Measurements from ENCODE around the gene EPG5. TPM values are rescaled to one million over a fixed set of nuclear protein-coding genes. Genes with fewer than 3 reads are reported as not detected.
"Not testable (repeated sequence)": the region's sequence is repeated elsewhere in the genome, so short reads cannot be mapped to it uniquely, and the experiment has no call there.

EPG5 gene
- total RNA-seq, 1 donor from 2014 or later, result 23.3 TPM

DNA sequence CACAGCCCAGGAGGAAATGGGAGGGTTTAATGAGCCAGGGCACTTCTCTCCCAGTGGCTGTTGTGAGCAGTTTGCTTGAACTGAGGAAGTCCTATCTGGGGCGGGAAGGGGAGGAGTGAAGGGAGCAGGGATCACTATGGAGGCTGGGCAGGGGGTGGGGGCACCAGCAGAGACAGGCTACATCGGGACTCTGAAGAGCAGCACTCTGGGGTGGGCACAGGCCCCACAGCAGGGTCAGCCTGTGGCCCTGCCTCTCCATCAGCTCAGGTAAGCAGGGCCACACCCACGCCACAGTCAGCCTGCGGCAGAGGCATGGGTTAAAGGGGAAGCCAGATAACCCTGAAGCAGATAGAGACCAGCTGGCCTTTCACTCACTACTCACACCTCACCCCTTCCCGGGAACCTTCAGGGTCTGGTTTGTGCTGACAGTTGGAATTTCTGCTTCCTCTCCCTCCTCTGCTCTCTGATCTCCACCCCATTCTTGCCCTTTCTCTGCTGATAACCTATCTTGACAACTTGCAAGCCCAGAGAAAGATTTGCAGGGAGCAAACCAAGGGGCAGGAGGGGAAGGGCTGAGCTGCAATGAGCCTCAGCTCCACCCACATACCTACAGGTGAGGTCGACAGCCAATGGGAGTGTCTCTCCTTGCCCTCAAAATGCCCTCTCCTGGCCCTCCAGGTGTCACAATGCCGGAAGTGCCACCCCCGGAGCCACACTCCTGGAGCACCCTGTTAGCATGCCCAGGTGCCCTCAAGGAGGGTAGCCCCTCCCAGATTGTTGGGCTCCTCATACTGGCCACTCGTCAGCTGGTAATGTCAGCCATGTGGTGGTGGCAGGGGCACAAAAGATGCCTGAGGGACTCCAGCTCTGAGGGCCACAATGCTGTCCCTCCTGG, 138.0 kb downstream of the EPG5 start:
- Mint-ChIP-seq H3K36me3 (ENCODE audit: low read depth) (no peaks in the 10 kb centered on the region), H3K4me1 (ENCODE audit: low read depth) (peaks cover 24% of the 10 kb centered on the region), H3K9me3 (ENCODE audit: low read depth) (no peaks in the 10 kb centered on the region), H3K27me3 (ENCODE audit: low read depth) (no peaks in the 10 kb centered on the region), H3K4me3 (ENCODE audit: unreplicated experiment) (no peak overlapping the region), H3K27ac (ENCODE audit: unreplicated experiment) (no peak overlapping the region)
- TF ChIP-seq, protein P1, sequence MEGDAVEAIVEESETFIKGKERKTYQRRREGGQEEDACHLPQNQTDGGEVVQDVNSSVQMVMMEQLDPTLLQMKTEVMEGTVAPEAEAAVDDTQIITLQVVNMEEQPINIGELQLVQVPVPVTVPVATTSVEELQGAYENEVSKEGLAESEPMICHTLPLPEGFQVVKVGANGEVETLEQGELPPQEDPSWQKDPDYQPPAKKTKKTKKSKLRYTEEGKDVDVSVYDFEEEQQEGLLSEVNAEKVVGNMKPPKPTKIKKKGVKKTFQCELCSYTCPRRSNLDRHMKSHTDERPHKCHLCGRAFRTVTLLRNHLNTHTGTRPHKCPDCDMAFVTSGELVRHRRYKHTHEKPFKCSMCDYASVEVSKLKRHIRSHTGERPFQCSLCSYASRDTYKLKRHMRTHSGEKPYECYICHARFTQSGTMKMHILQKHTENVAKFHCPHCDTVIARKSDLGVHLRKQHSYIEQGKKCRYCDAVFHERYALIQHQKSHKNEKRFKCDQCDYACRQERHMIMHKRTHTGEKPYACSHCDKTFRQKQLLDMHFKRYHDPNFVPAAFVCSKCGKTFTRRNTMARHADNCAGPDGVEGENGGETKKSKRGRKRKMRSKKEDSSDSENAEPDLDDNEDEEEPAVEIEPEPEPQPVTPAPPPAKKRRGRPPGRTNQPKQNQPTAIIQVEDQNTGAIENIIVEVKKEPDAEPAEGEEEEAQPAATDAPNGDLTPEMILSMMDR (IDR thresholded peaks at IDR 0.05), result no peak
- peak; percentile 63 for DNase-seq (ENCODE audit: low spot score)

DNA sequence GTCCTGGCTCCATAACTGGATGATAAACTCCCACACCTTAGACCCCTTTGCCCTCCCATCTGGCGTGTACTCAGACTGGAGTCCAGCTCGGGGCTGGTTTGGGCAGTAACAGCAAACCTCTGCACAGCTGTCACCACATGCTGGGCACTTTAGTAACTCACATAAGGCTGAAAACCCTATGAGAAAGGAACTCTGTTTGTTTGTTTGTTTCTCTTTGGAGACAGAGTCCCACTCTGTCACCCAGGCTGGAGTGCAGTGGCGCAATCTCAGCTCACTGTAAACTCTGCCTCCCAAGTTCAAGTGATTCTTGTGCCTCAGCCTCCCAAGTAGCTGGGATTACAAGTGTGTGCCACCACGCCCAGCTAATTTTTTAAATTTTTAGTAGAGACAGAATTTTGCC, 140.4 kb downstream of the EPG5 start:
- not testable (repeated sequence) for DNase-seq (ENCODE audit: low spot score); H3K27me3 Mint-ChIP-seq (ENCODE audit: low read depth); H3K4me3 Mint-ChIP-seq (ENCODE audit: unreplicated experiment); H3K36me3 Mint-ChIP-seq (ENCODE audit: low read depth); H3K9me3 Mint-ChIP-seq (ENCODE audit: low read depth)
- peaks cover 17% of the 10 kb centered on the region for H3K4me1 Mint-ChIP-seq (ENCODE audit: low read depth)
- H3K27ac Mint-ChIP-seq (ENCODE audit: unreplicated experiment), result peak overlapping the region; percentile 17

DNA sequence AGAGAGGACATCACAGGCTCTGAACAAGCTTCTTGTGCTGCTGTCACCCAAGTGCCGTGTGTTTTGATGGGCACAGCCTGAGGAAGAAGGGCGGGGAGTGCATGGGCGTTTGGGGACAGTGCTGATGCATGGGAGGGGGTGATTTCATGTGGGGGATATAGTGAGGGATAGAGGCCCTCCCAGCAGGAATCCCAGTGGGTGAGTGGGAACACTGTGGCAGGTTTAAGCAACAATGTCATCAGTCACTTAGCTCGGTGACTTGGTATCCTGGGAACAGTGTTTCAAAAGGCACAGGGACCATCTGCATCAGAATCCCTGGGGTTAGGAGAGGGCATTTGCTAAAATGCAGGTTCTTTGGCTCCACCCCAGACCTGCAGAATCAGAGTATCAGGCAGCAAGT, 141.0 kb downstream of the EPG5 start:
- Mint-ChIP-seq H3K4me1 (ENCODE audit: low read depth) (peaks cover 17% of the 10 kb centered on the region), H3K27ac (ENCODE audit: unreplicated experiment) (no peak overlapping the region), H3K36me3 (ENCODE audit: low read depth) (no peaks in the 10 kb centered on the region), H3K9me3 (ENCODE audit: low read depth) (no peaks in the 10 kb centered on the region), H3K27me3 (ENCODE audit: low read depth) (no peaks in the 10 kb centered on the region), H3K4me3 (ENCODE audit: unreplicated experiment) (no peak overlapping the region)
- no peak for DNase-seq (ENCODE audit: low spot score)
- TF ChIP-seq, protein P1 (IDR thresholded peaks at IDR 0.05), result no peak

DNA sequence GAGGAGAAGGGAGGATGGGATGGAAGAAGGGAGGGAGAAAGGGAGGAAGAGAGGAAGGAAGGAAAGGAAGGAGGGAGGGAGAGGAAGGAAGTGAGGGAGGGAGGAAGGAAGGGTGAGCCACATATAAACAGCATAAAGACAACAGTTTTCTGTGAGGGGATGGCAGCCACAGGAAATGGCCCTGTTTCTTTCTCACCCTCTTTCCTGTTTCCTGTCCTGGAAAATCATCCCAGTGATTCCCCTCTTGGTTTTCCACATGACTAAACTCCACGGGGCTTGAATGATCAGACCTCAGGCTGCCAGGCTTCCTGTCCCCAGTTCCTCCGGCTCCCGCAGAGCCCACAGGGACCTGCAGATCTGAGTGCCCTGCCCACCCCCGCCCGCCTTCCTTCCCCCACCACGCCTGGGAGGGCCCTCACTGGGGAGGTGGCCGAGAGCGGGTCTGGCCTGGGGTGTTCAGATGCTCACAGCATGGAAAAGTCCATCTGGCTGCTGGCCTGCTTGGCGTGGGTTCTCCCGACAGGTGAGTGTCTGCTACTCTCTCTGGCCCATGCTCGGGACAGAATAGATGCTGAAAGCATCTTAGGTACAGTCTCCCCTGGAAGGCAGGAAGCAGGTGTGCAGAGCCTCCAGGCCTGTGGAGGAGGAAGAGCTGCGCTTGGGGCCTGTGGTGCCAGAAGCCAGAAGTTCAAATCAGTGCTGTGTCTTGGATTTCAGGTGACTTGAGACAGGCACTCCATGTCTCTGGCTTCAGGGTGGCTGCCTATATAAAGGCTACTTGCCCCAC, 141.7 kb downstream of the EPG5 start, which contains the start of gene SIGLEC15:
SIGLEC15 (plus strand) TSS at position 418 of the 787 bp plus-strand sequence; CDS start at position 472, 54 bp downstream.
- H3K27ac Mint-ChIP-seq (ENCODE audit: unreplicated experiment), result peak within 1 kb of the TSS; percentile 42
- H3K4me1 Mint-ChIP-seq (ENCODE audit: low read depth), result peaks cover 17% of the 10 kb centered on the region
- DNase-seq (ENCODE audit: low spot score), result no peak
- H3K27me3 Mint-ChIP-seq (ENCODE audit: low read depth), result no peaks in the 10 kb centered on the region
- no peaks in the 10 kb centered on the region for H3K36me3 Mint-ChIP-seq (ENCODE audit: low read depth)
- H3K4me3 Mint-ChIP-seq (ENCODE audit: unreplicated experiment), result no peak within 1 kb of the TSS
- TF ChIP-seq, protein P1 (IDR thresholded peaks at IDR 0.05), result no peak
- no peaks in the 10 kb centered on the region for H3K9me3 Mint-ChIP-seq (ENCODE audit: low read depth)

DNA sequence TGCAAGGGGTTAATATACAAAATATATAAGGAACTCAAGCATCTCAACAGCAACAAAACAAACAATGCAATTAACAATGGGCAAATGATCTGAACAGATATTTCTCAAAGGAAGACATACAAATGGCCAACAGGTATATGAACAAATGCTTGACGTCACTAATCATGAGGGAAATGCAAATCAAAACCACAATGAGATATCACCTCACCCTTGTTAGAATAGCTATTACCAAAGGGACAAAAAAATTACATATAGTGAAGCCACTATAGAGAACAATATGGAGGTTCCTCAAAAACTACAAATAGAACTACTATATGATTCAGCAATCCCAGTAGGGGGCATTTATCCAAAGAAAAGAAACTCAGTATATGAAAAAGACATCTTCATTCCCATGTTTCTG, 145.4 kb downstream of the EPG5 start:
- H3K4me1 Mint-ChIP-seq (ENCODE audit: low read depth), result no peaks in the 10 kb centered on the region

More for the DNA sequence above, 145.4 kb downstream of the EPG5 start:
- TF ChIP-seq, protein P1 (IDR thresholded peaks at IDR 0.05), result no peak
- H3K9me3 Mint-ChIP-seq (ENCODE audit: low read depth), result peaks cover 6% of the 10 kb centered on the region
- no peak overlapping the region for H3K4me3 Mint-ChIP-seq (ENCODE audit: unreplicated experiment)
- DNase-seq (ENCODE audit: low spot score), result no peak
- H3K36me3 Mint-ChIP-seq (ENCODE audit: low read depth), result no peaks in the 10 kb centered on the region
- no peak overlapping the region for H3K27ac Mint-ChIP-seq (ENCODE audit: unreplicated experiment)
- no peaks in the 10 kb centered on the region for H3K27me3 Mint-ChIP-seq (ENCODE audit: low read depth)

Data from chondrocyte (in vitro differentiated cells).